SK-N-SH (cell line): ENCODE measurements around the gene SMAGP. TPM values are rescaled to one million over a fixed set of nuclear protein-coding genes. Genes with fewer than 3 reads are reported as not detected.
A peak's percentile ranks its signal among the peaks of the same experiment; 100 is the strongest.
"Not testable (repeated sequence)": the region's sequence is repeated elsewhere in the genome, so short reads cannot be mapped to it uniquely, and the experiment has no call there.

Experiments
- CTCF ChIA-PET: fragments of 300-600, 350-600 bp; formaldehyde crosslinking; extraction: SDS; loops from one replicate; lab custom pipeline; 2021; lab: Yijun Ruan, JAX
- POLR2A ChIA-PET: fragments of 350-600 bp; sonication (Branson Sonifier 250); formaldehyde crosslinking; extraction: SDS; loops from one replicate; lab custom pipeline; 2020; ENCODE audit warnings: antibody characterized with exemption, inconsistent platforms; lab: Yijun Ruan, JAX
- DNase-seq: peaks from one replicate; pipeline ENCODE4 v3.0.0; 2012
- H2AFZ ChIP-seq: fragments of 200-600 bp; sonication (generic); 2 replicates; pipeline ENCODE4 v1.8.1; 2016; ENCODE audit warnings: antibody characterized with exemption, mild to moderate bottlenecking, low read depth
- H3F3A ChIP-seq: fragments of 200-600 bp; sonication (generic); replicated peaks from 2 replicates; pipeline ENCODE3; 2016; ENCODE audit warnings: antibody characterized with exemption, mild to moderate bottlenecking; ENCODE audit not compliant: insufficient read depth
- H3K27ac ChIP-seq, 2 experiments: fragments of 200-500 bp in 1 of 2; fragments of 200-600 bp in 1 of 2; sonication (Bioruptor generic) in 1 of 2; sonication (generic), shearing (Covaris generic) in 1 of 2; 2 replicates each; pipeline versions ENCODE4 v1.5.1 to v1.6.1; 2014 to 2016; ENCODE audit warnings: low read depth in 2 of 2, inconsistent platforms in 1 of 2, low read length in 1 of 2, mild to moderate bottlenecking in 1 of 2, mixed read lengths in 1 of 2
- H3K27me3 ChIP-seq: fragments of 200-600 bp; sonication (generic), shearing (Covaris generic); 2 replicates; pipeline ENCODE4 v1.6.1; 2016; ENCODE audit warnings: mixed run types; ENCODE audit not compliant: insufficient read depth
- H3K36me3 ChIP-seq, 2 experiments: fragments of 200-500 bp in 1 of 2; fragments of 200-600 bp in 1 of 2; sonication (Bioruptor generic) in 1 of 2; sonication (generic) in 1 of 2; replicated peaks in 1 of 2; 2 replicates each; pipeline versions ENCODE3 to v1.5.1; 2014 to 2016; ENCODE audit warnings: low read length in 1 of 2, mild to moderate bottlenecking in 1 of 2; ENCODE audit not compliant: insufficient read depth in 2 of 2, control insufficient read depth in 1 of 2
- H3K4me1 ChIP-seq, 2 experiments: fragments of 200-500 bp in 1 of 2; fragments of 200-600 bp in 1 of 2; sonication (Bioruptor generic) in 1 of 2; sonication (generic), shearing (Covaris generic) in 1 of 2; 2 replicates each; pipeline versions ENCODE4 v1.5.1 to v1.6.1; 2014 to 2016; ENCODE audit warnings: low read depth in 1 of 2, low read length in 1 of 2, mixed run types in 1 of 2; ENCODE audit not compliant: insufficient read depth in 2 of 2, control insufficient read depth in 1 of 2
- H3K4me2 ChIP-seq: fragments of 200-600 bp; sonication (generic), shearing (Covaris generic); 2 replicates; pipeline ENCODE4 v1.6.1; 2017; ENCODE audit warnings: mixed run types
- H3K4me3 ChIP-seq, 2 experiments: fragments of 200-500 bp in 1 of 2; fragments of 200-600 bp in 1 of 2; sonication (Bioruptor generic) in 1 of 2; sonication (generic), shearing (Covaris generic) in 1 of 2; 2 replicates each; pipeline versions ENCODE4 v1.5.1 to v1.8.1; 2014 to 2016; ENCODE audit warnings: low read depth in 2 of 2, inconsistent platforms in 1 of 2, low read length in 1 of 2, mild to moderate bottlenecking in 1 of 2, mixed read lengths in 1 of 2, moderate library complexity in 1 of 2
- H3K79me2 ChIP-seq: fragments of 200-600 bp; sonication (generic); 2 replicates; pipeline ENCODE4 v1.8.1; 2017; ENCODE audit warnings: mild to moderate bottlenecking; ENCODE audit not compliant: insufficient read depth
- H3K9ac ChIP-seq: fragments of 200-600 bp; sonication (generic); 2 replicates; pipeline ENCODE4 v1.6.1; 2017; ENCODE audit warnings: mixed run types
- H3K9me2 ChIP-seq: fragments of 200-600 bp; sonication (generic); 2 replicates; pipeline ENCODE4 v1.6.1; 2017; ENCODE audit warnings: mixed run types
- H3K9me3 ChIP-seq: fragments of 200-600 bp; sonication (generic); 2 replicates; pipeline ENCODE4 v1.6.1; 2017; ENCODE audit warnings: mixed run types, mild to moderate bottlenecking, moderate library complexity
- H4K20me1 ChIP-seq: fragments of 200-600 bp; sonication (generic); 2 replicates; pipeline ENCODE4 v1.6.1; 2017; ENCODE audit warnings: mild to moderate bottlenecking, mixed run types; ENCODE audit not compliant: insufficient read depth
- CHD2 ChIP-seq: fragments of 150-350 bp; IDR thresholded peaks from 2 replicates; pipeline ENCODE4 v1.6.1; 2018; ENCODE audit warnings: low read length; ENCODE audit not compliant: partially characterized antibody
- ELF1 ChIP-seq: IDR thresholded peaks from 2 replicates; pipeline ENCODE4 v1.4.0; 2012
- FOSL2 ChIP-seq: IDR thresholded peaks from 2 replicates; pipeline ENCODE4 v1.4.0; 2012; ENCODE audit warnings: low read depth, mild to moderate bottlenecking, moderate library complexity, borderline replicate concordance
- FOXJ3 ChIP-seq: sonication (generic); formaldehyde crosslinking; IDR thresholded peaks from 2 replicates; pipeline ENCODE4 v1.5.1; 2020; ENCODE audit warnings: mild to moderate bottlenecking, missing genetic modification reagents
- GABPA ChIP-seq: IDR thresholded peaks from 2 replicates; pipeline ENCODE4 v1.4.0; 2012; ENCODE audit warnings: low read depth, mild to moderate bottlenecking
- GATA2 ChIP-seq: sonication (generic); formaldehyde crosslinking; IDR thresholded peaks from 2 replicates; pipeline ENCODE4 v1.5.0; 2020; ENCODE audit warnings: mild to moderate bottlenecking, missing genetic modification reagents
- NRF1 ChIP-seq: IDR thresholded peaks from 2 replicates; pipeline ENCODE4 v1.6.1; 2012; ENCODE audit warnings: low read depth, mild to moderate bottlenecking, low read length
- POLR2AphosphoS5 ChIP-seq: IDR thresholded peaks from 2 replicates; pipeline ENCODE4 v1.6.1; 2012; ENCODE audit warnings: low read depth, low read length
- RCOR1 ChIP-seq: fragments of 150-350 bp; IDR thresholded peaks from 2 replicates; pipeline ENCODE4 v1.6.1; 2017; ENCODE audit warnings: antibody characterized with exemption, low read length
- RXRA ChIP-seq: IDR thresholded peaks from 2 replicates; pipeline ENCODE4 v1.4.0; 2012; ENCODE audit warnings: low read depth, mild to moderate bottlenecking, borderline replicate concordance
- SMC3 ChIP-seq: IDR thresholded peaks from 2 replicates; pipeline ENCODE4 v1.6.1; 2012; ENCODE audit warnings: low read depth, low read length, improper control_type of control experiment
- TAF1 ChIP-seq: IDR thresholded peaks from 2 replicates; pipeline ENCODE4 v1.6.1; 2012; ENCODE audit warnings: low read depth, mild to moderate bottlenecking, low read length, moderate library complexity, borderline replicate concordance
- USF2 ChIP-seq: fragments of 150-350 bp; IDR thresholded peaks from 2 replicates; pipeline ENCODE4 v1.6.1; 2017; ENCODE audit warnings: antibody characterized with exemption, low read length, low read depth, borderline replicate concordance
- YY1 ChIP-seq: IDR thresholded peaks from 2 replicates; pipeline ENCODE4 v1.4.0; 2012; ENCODE audit warnings: low read depth, mild to moderate bottlenecking
- WGBS: methylation state at CpG from one replicate; pipeline ENCODE4 v1.1.6; 2017; ENCODE audit warnings: low lambda C conversion rate; 5-methylcytosine and 5-hydroxymethylcytosine counted together
- polyA plus RNA-seq, 3 experiments: library from polyadenylated mRNA; depleted of rRNA; stranded (reverse); fragments of >200 nt; gene quantifications; 2 replicates each; pipeline ENCODE4 v1.2.3, GENCODE V29; 2012
- TF ChIP-seq, protein P1 (sequence below): IDR thresholded peaks from 2 replicates; pipeline ENCODE4; 2012
- TF ChIP-seq, protein P2 (sequence below): fragments of 200-600 bp; sonication (generic); IDR thresholded peaks from 2 replicates; pipeline ENCODE4 v1.6.1; 2017; ENCODE audit warnings: antibody characterized with exemption, mild to moderate bottlenecking, moderate library complexity

The SMAGP gene
- polyA plus RNA-seq, 1 of the 3 experiments (the other 2 are of a cell fraction), result 26.3 TPM

GRCh38 chr12:51262758-51263177 is 7.4 kb downstream of the SMAGP start (continued):
- TF ChIP-seq GATA2 (CRISPR knock-in tag), result no peak
- no peak for TF ChIP-seq ELF1
- TF ChIP-seq CHD2, result no peak
- no peak for TF ChIP-seq YY1
- peak; percentile 29; the same call in 1 of the 2 replicates for TF ChIP-seq SMC3
- no peak for TF ChIP-seq USF2
- TF ChIP-seq, protein P1, sequence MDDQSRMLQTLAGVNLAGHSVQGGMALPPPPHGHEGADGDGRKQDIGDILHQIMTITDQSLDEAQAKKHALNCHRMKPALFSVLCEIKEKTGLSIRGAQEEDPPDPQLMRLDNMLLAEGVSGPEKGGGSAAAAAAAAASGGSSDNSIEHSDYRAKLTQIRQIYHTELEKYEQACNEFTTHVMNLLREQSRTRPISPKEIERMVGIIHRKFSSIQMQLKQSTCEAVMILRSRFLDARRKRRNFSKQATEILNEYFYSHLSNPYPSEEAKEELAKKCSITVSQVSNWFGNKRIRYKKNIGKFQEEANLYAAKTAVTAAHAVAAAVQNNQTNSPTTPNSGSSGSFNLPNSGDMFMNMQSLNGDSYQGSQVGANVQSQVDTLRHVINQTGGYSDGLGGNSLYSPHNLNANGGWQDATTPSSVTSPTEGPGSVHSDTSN, result no peak

DNA sequence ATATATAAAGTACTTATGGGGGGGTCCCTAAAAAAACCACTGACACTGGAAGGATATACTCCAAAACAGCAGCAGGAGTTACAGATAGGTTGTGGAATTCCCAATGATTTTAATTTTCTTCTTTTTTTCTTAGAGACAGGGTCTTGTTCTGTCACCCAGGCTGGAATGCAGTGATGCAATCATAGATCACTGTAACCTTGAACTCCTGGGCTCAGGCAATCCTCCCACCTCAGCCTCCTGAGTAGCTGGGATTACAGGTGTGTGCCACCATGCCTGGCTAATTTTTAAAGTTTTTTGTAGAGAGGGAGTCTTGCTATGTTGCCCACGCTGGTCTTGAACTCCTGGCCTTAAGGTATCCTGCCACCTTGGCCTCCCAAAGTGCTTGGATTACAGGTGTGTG is 10.6 kb downstream of the SMAGP start:
- H3K9me2 ChIP-seq, H3K4me1 ChIP-seq, H3K36me3 ChIP-seq, H3K4me2 ChIP-seq, H3F3A ChIP-seq, DNase-seq, H2AFZ ChIP-seq, H3K27me3 ChIP-seq, H3K9ac ChIP-seq, H3K27ac ChIP-seq, H3K9me3 ChIP-seq, POLR2A ChIA-PET, H4K20me1 ChIP-seq, H3K4me3 ChIP-seq: not testable (repeated sequence)
- H3K79me2 ChIP-seq, result peaks cover 16% of the 10 kb centered on the region
- CTCF ChIA-PET, result interaction anchor here (2.4 to 2.8 kb wide), 2 partner anchors 10 to 82 kb away, joined by 6 to 7 read pairs; no protein-coding TSS in a partner anchor
- 100% methylated on average over 1 of the region's 1 CpG for WGBS

DNA sequence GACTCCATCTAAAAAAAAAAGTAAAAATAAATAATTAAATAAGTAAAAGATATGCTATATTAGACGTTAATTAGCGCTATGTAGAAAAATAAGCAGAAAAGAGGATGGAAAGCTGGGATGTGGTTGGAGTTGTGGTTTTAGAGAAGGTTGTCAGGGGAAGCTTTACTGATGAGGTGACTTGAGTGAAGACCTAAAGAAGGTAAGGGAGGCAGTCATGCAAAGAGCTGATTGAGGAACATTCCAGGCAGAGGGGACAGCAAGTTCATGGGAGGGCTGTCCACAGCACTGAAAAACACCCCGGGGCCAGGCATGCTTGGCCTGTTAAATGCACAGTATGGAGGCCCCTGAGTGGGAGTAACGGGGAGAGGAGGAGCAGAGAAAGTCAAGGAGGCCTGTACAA is 15.7 kb downstream of the SMAGP start:
- Histone ChIP-seq H3K79me2 (peaks cover 16% of the 10 kb centered on the region; the same call in 1 of the 2 replicates), H3K9me3 (no peaks in the 10 kb centered on the region), H4K20me1 (no peaks in the 10 kb centered on the region), H3K27me3 (no peaks in the 10 kb centered on the region), H3K4me1 (no peaks in the 10 kb centered on the region), H3K4me3 (no peak overlapping the region), H3K36me3 (peaks cover 0 to 11% of the 10 kb centered on the region in 2 experiments), H2AFZ (no peak overlapping the region), H3F3A (no peaks in the 10 kb centered on the region), H3K9ac (no peak overlapping the region), H3K27ac (no peak overlapping the region), H3K4me2 (no peak overlapping the region), H3K9me2 (no peaks in the 10 kb centered on the region)
- ChIA-PET POLR2A (no interaction called here), CTCF (interaction anchor here (0.9 to 1.3 kb wide), 2 partner anchors 86 to 490 kb away, joined by 3 to 7 read pairs; no protein-coding TSS in a partner anchor)
- DNase-seq, result no peak
- 90% methylated on average over 4 of the region's 4 CpGs for WGBS
- no peak for TF ChIP-seq CHD2
- TF ChIP-seq RCOR1, result no peak
- TF ChIP-seq SMC3, result no peak
- no peak for TF ChIP-seq GABPA
- TF ChIP-seq FOXJ3 (CRISPR knock-in tag), result no peak
- TF ChIP-seq POLR2AphosphoS5, result no peak
- TF ChIP-seq GATA2 (CRISPR knock-in tag), result no peak
- TF ChIP-seq, protein P2, sequence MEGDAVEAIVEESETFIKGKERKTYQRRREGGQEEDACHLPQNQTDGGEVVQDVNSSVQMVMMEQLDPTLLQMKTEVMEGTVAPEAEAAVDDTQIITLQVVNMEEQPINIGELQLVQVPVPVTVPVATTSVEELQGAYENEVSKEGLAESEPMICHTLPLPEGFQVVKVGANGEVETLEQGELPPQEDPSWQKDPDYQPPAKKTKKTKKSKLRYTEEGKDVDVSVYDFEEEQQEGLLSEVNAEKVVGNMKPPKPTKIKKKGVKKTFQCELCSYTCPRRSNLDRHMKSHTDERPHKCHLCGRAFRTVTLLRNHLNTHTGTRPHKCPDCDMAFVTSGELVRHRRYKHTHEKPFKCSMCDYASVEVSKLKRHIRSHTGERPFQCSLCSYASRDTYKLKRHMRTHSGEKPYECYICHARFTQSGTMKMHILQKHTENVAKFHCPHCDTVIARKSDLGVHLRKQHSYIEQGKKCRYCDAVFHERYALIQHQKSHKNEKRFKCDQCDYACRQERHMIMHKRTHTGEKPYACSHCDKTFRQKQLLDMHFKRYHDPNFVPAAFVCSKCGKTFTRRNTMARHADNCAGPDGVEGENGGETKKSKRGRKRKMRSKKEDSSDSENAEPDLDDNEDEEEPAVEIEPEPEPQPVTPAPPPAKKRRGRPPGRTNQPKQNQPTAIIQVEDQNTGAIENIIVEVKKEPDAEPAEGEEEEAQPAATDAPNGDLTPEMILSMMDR, result no peak
- no peak for TF ChIP-seq NRF1
- TF ChIP-seq RXRA, result no peak
- no peak for TF ChIP-seq USF2
- no peak for TF ChIP-seq TAF1
- TF ChIP-seq FOSL2, result no peak
- no peak for TF ChIP-seq YY1
